OCI-LY1 (cell line): Measurements from ENCODE around the gene NAT8.
"Not testable (repeated sequence)": the region's sequence is repeated elsewhere in the genome, so short reads cannot be mapped to it uniquely, and the experiment has no call there.

ENCODE experiments used
- CTCF ChIP-seq: fragments of 200-600 bp; sonication (generic), shearing (Covaris generic); IDR thresholded peaks from 2 replicates; pipeline ENCODE4 v1.5.1; 2017; ENCODE audit warnings: mild to moderate bottlenecking, antibody characterized with exemption, low read length, moderate library complexity, mixed read lengths
- EZH2 ChIP-seq: fragments of 200-600 bp; sonication (generic), shearing (Covaris generic); IDR thresholded peaks from 2 replicates; pipeline ENCODE4 v1.8.0; 2017; ENCODE audit warnings: borderline replicate concordance, mixed run types, mild to moderate bottlenecking, antibody characterized with exemption, low read length, moderate library complexity, mixed read lengths

DNA sequence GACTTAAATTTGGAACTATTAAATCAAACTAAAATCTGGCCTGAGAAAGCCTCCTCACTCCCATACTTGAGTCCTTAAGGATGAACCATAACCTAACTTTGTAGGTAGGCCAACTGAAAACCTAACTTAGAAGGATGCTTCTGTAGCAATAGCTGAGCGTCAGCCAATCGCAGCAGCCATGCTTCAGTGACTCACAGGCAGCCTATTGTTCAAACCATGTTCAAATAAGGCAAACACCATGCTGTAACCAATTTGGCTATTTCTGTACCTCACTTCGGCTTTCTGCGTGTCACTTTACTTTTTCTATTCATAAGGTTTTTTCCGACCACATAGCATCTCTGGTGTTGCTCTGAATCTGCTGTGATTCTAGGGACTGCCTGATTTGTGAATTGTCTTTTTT is 46.3 kb upstream of the NAT8 start:
- not testable (repeated sequence) for TF ChIP-seq CTCF, EZH2
